B cell (primary cell): ENCODE measurements around the gene S100PBP. TPM values are rescaled to one million over a fixed set of nuclear protein-coding genes. Genes with fewer than 3 reads are reported as not detected.

Experiments used
- ATAC-seq: fragments of 200-7000 bp; cut with Tn5 transposase; one replicate; pipeline ENCODE4 v1.10.0; 2021; ENCODE audit warnings: low read depth, mild to moderate bottlenecking, moderate number of reproducible peaks, moderate library complexity
- CTCF ChIA-PET: fragments of 350-600 bp; sonication (Branson Sonifier 250); formaldehyde crosslinking; loops from one replicate; lab custom pipeline; 2021; ENCODE audit warnings: antibody characterized with exemption, inconsistent platforms; lab: Charles Lee
- POLR2A ChIA-PET: fragments of 350-600 bp; sonication (Branson Sonifier 250); formaldehyde crosslinking; loops from one replicate; lab custom pipeline; 2021; ENCODE audit warnings: antibody characterized with exemption; lab: Charles Lee
- DNase-seq: peaks from one replicate; pipeline ENCODE4 v3.0.0; 2013
- H2AFZ ChIP-seq: 2 replicates; pipeline ENCODE4 v1.6.1; 2012; ENCODE audit warnings: mild to moderate bottlenecking, low read depth, low read length; ENCODE audit not compliant: insufficient read depth, poor library complexity, severe bottlenecking
- H3K27ac ChIP-seq, 2 donors: 1 replicate in 1 of 2; 2 replicates in 1 of 2; pipeline ENCODE4 v1.5.1; 2012 to 2013; ENCODE audit warnings: low read length in 2 of 2, mild to moderate bottlenecking in 2 of 2, moderate library complexity in 1 of 2
- H3K27me3 ChIP-seq, 4 experiments: fragments of 200-600 bp in 1 of 4; sonication (generic) in 1 of 4; replicated peaks in 1 of 4; 1 replicate in 2 of 4; 2 replicates in 2 of 4; pipeline versions ENCODE4 v1.6.1 to v1.7.0; 2013 to 2016; ENCODE audit warnings: low read length in 3 of 4, mild to moderate bottlenecking in 2 of 4, mixed read lengths in 1 of 4, moderate library complexity in 1 of 4; ENCODE audit not compliant: insufficient read depth in 4 of 4, control insufficient read depth in 3 of 4; ENCODE audit errors: control extremely low read depth in 1 of 4
- H3K36me3 ChIP-seq, 2 experiments: replicated peaks in 1 of 2; 1 replicate in 1 of 2; 2 replicates in 1 of 2; pipeline versions ENCODE4 v1.6.1 to v1.7.1; 2013; ENCODE audit warnings: low read length in 1 of 2; ENCODE audit not compliant: insufficient read depth in 2 of 2, control insufficient read depth in 1 of 2; ENCODE audit errors: control extremely low read depth in 1 of 2, extremely low read depth in 1 of 2
- H3K4me1 ChIP-seq, 2 donors: fragments of 200-600 bp in 1 of 2; sonication (generic) in 1 of 2; 1 replicate in 1 of 2; 2 replicates in 1 of 2; pipeline versions ENCODE4 v1.5.1 to v1.6.1; 2013 to 2017; ENCODE audit warnings: low read length in 2 of 2; ENCODE audit not compliant: control insufficient read depth in 2 of 2, insufficient read depth in 2 of 2
- H3K4me2 ChIP-seq: replicated peaks from 2 replicates; pipeline ENCODE3; 2012; ENCODE audit warnings: mild to moderate bottlenecking, low read depth, low read length; ENCODE audit not compliant: poor library complexity, severe bottlenecking
- H3K4me3 ChIP-seq, 5 experiments: fragments of 200-600 bp in 1 of 5; sonication (generic) in 1 of 5; 1 replicate in 3 of 5; 2 replicates in 2 of 5; pipeline versions ENCODE4 v1.5.1 to v1.7.0; 2011 to 2016; ENCODE audit warnings: low read length in 4 of 5, mild to moderate bottlenecking in 4 of 5, low read depth in 2 of 5, control low read depth in 1 of 5, moderate library complexity in 1 of 5; ENCODE audit not compliant: insufficient read depth in 1 of 5; ENCODE audit errors: control extremely low read depth in 1 of 5, extremely low read depth in 1 of 5
- H3K79me2 ChIP-seq: fragments of 200-600 bp; sonication (generic); one replicate; pipeline ENCODE4 v1.6.0; 2016; ENCODE audit warnings: low read length; ENCODE audit not compliant: control insufficient read depth, insufficient read depth
- H3K9ac ChIP-seq: fragments of 200-600 bp; sonication (generic); 2 replicates; pipeline ENCODE4 v1.6.1; 2017; ENCODE audit warnings: mild to moderate bottlenecking, low read length, moderate library complexity
- H3K9me3 ChIP-seq, 3 donors: one replicate each; pipeline versions ENCODE4 v1.6.1 to v1.7.1; 2013; ENCODE audit warnings: low read length in 2 of 3; ENCODE audit not compliant: control insufficient read depth in 2 of 3, insufficient read depth in 1 of 3; ENCODE audit errors: control extremely low read depth in 1 of 3
- H4K20me1 ChIP-seq: 2 replicates; pipeline ENCODE4 v1.6.0; 2012; ENCODE audit warnings: mild to moderate bottlenecking, low read length; ENCODE audit not compliant: insufficient read depth, control insufficient read depth, poor library complexity, severe bottlenecking
- H3K27ac Mint-ChIP-seq: one replicate; pipeline ENCODE4 v1.8.0; 2021; ENCODE audit warnings: mixed read lengths
- H3K27me3 Mint-ChIP-seq: one replicate; pipeline ENCODE4 v1.8.0; 2021; ENCODE audit warnings: mixed read lengths
- H3K4me1 Mint-ChIP-seq: one replicate; pipeline ENCODE4 v1.8.0; 2021; ENCODE audit warnings: mixed read lengths
- H3K4me3 Mint-ChIP-seq: one replicate; pipeline ENCODE4 v1.8.0; 2021; ENCODE audit warnings: mixed read lengths
- H3K9me3 Mint-ChIP-seq: one replicate; pipeline ENCODE4 v1.8.0; 2022; ENCODE audit warnings: mixed read lengths; ENCODE audit not compliant: insufficient read depth
- CTCF ChIP-seq: fragments of 200-600 bp; IDR thresholded peaks from one replicate; pipeline ENCODE4 v1.8.0; 2022; ENCODE audit warnings: antibody characterized with exemption, mild to moderate bottlenecking
- EZH2 ChIP-seq: IDR thresholded peaks from 2 replicates; pipeline ENCODE4 v1.6.1; 2012; ENCODE audit warnings: borderline replicate concordance, low read depth, mild to moderate bottlenecking, moderate library complexity, low read length; ENCODE audit not compliant: insufficient read depth, poor library complexity, severe bottlenecking
- WGBS: methylation state at CpG from one replicate; pipeline ENCODE4 v1.1.5; 2013; ENCODE audit warnings: missing lambda C conversion rate; ENCODE audit not compliant: insufficient coverage; 5-methylcytosine and 5-hydroxymethylcytosine counted together
- intact Hi-C: fragments of 100-400 bp; cut with micrococcal nuclease; formaldehyde crosslinking; loops from one replicate; pipeline ENCODE4 v1.10.0; 2022
- polyA plus RNA-seq: library from polyadenylated mRNA; depleted of rRNA; stranded (reverse); fragments of >200 nt; gene quantifications from 2 replicates; pipeline ENCODE4 v1.2.3, GENCODE V29; 2012
- total RNA-seq, 2 donors: library from RNA; stranded (reverse); fragments of 120-200 nt in 1 of 2; gene quantifications; 1 replicate in 1 of 2; 2 replicates in 1 of 2; pipeline versions ENCODE4 v1.2.3 to v1.2.4, GENCODE V29; 2013 to 2022

Gene S100PBP
- total and polyA plus RNA-seq, 2 donors (not counting 1 experiment from before 2014, with no cell fraction given) = 32.5 to 94.1 TPM

DNA sequence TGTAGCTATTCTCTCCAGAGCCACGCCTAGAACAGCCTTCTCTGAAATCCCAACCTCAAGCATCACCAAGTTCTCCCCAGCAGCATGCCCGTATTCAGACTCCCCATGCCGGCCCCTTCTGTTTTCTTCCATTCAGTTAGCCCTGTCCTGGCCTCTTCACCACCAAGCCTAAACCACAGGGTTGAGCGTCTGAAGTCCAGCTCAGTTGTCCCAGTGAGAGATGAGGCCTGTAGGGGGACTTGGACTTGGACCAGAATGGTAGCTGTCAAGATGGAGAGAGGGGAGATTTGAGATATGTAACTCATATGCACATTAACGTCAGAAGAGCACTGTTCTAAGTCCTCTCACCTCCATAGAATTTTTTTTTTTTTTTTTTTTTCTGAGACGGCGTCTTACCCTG is 89.2 kb downstream of the S100PBP start:
- ATAC-seq (no peak), DNase-seq (no peak)
- H3K27ac Mint-ChIP-seq = no peak overlapping the region
- H3K9ac ChIP-seq = no peak overlapping the region
- 85% methylated on average over 3 of the region's 7 CpGs for WGBS
- peaks cover 4% of the 10 kb centered on the region for H3K4me1 Mint-ChIP-seq
- H3K36me3 ChIP-seq = no peaks in the 10 kb centered on the region
- H2AFZ ChIP-seq = no peak overlapping the region
- H3K4me3 ChIP-seq = no peak overlapping the region
- H3K79me2 ChIP-seq = no peaks in the 10 kb centered on the region
- H3K27me3 ChIP-seq = peaks cover 0 to 16% (median 6%) of the 10 kb centered on the region in 4 experiments
- no peaks in the 10 kb centered on the region for H3K9me3 Mint-ChIP-seq
- peaks cover 0 to 2% (median 1%) of the 10 kb centered on the region in 3 donors for H3K9me3 ChIP-seq
- H3K4me2 ChIP-seq = no peak overlapping the region
- POLR2A ChIA-PET = interaction anchor here (0.7 kb wide), 2 partner anchors 14 to 137 kb away, joined by 4 to 10 read pairs; no protein-coding TSS in a partner anchor
- CTCF ChIA-PET = interaction anchor here (0.7 to 0.8 kb wide), 2 partner anchors 14 to 121 kb away, joined by 4 read pairs; no protein-coding TSS in a partner anchor
- no peak overlapping the region for H3K4me3 Mint-ChIP-seq
- intact Hi-C loops = no loop called here
- no peak for TF ChIP-seq CTCF
- TF ChIP-seq EZH2 = no peak
- peaks cover under 1 to 1% of the 10 kb centered on the region in 2 donors for H3K4me1 ChIP-seq
- no peak overlapping the region for H3K27ac ChIP-seq
- H3K27me3 Mint-ChIP-seq = peaks cover 29% of the 10 kb centered on the region
- no peaks in the 10 kb centered on the region for H4K20me1 ChIP-seq

DNA sequence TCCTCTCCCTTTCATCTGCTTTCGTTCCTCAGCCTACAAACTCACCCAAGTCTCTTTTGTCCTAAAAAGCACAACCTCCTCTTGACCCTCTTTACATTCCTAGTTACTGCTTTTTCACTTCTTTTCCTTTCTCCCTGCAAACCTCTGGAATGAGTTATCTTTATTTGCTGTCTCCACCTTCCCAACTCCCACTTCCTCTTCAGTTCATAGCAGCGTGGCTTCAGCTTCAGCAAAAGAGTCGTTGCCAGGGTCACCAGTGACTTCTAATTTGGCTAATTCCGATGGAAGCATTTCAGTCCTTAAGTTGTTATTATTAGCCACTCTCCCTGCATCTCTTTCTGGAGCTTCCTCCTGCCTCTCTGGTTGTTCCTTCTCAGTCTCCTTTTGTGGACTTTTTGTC is 90.0 kb downstream of the S100PBP start:
- 43% methylated on average over 4 of the region's 4 CpGs for WGBS
- Mint-ChIP-seq H3K9me3 (no peaks in the 10 kb centered on the region), H3K4me3 (no peak overlapping the region), H3K27ac (no peak overlapping the region), H3K4me1 (no peaks in the 10 kb centered on the region), H3K27me3 (peaks cover 24% of the 10 kb centered on the region)
- peaks cover 0 to 1% (median 0%) of the 10 kb centered on the region in 3 donors for H3K9me3 ChIP-seq
- ChIA-PET CTCF (interaction anchor here (1.8 kb wide), 1 partner anchor 9 kb away, joined by 7 read pairs; no protein-coding TSS in a partner anchor), POLR2A (interaction anchor here (0.7 kb wide), 1 partner anchor 13 kb away, joined by 4 read pairs; no protein-coding TSS in a partner anchor)
- no peaks in the 10 kb centered on the region for H3K79me2 ChIP-seq
- DNase-seq (no peak), ATAC-seq (no peak)
- H3K27me3 ChIP-seq = peaks cover 0 to 8% (median 3%) of the 10 kb centered on the region in 4 experiments
- H4K20me1 ChIP-seq = no peaks in the 10 kb centered on the region
- intact Hi-C loops = no loop called here
- no peaks in the 10 kb centered on the region for H3K36me3 ChIP-seq
- no peak overlapping the region for H3K27ac ChIP-seq
- no peak overlapping the region for H3K9ac ChIP-seq
- H3K4me3 ChIP-seq = no peak overlapping the region
- TF ChIP-seq CTCF (no peak), EZH2 (no peak)
- no peak overlapping the region for H2AFZ ChIP-seq
- H3K4me2 ChIP-seq = no peak overlapping the region
- no peaks in the 10 kb centered on the region for H3K4me1 ChIP-seq
